OCI-LY3 (cell line): ENCODE measurements around the gene ASTL.

Experiments
- CTCF ChIP-seq: fragments of 200-600, 300-600 bp; sonication (generic); IDR thresholded peaks from 2 replicates; pipeline ENCODE4 v1.5.1; 2014; ENCODE audit warnings: antibody characterized with exemption, low read length, low read depth
- EZH2phosphoT487 ChIP-seq: fragments of 200-600 bp; shearing (Covaris generic); IDR thresholded peaks from 2 replicates; pipeline ENCODE4 v1.6.1; 2018; ENCODE audit warnings: antibody characterized with exemption, mixed run types, low read depth

GRCh38 chr2:96116424-96116878 is 21.9 kb downstream of the ASTL start, which contains the start of gene ADRA2B:
- no peak for TF ChIP-seq CTCF
- no peak for TF ChIP-seq EZH2phosphoT487
